Measurements from ENCODE around the gene DTD1.

The DTD1 gene

DNA sequence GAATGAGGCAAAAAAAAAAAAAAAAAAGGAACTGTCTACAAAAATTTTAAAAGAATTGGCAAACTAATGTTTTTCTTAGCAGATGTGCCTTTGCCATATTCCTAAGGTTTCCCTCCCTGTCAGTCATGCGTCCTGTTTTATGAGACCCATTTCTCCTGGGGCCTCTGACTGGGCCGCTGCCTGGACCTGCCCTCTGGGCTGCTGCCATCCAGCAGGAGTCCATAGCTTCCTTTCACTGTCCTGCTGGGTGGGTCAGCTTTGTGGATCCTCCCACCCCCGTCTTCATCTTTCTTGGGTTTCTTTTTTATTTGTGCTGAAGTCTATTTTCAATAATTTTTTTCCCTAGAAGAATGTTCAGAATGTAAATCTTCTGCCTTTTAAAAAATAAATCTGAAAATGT is 114.9 kb downstream of the DTD1 start:
- H3K4me1 ChIP-seq (ENCODE audit: control insufficient read depth, low read length): no peaks in the 10 kb centered on the region
- no peaks in the 10 kb centered on the region for H3K36me3 ChIP-seq (ENCODE audit: control insufficient read depth, low read length)
- TF ChIP-seq, protein P1, sequence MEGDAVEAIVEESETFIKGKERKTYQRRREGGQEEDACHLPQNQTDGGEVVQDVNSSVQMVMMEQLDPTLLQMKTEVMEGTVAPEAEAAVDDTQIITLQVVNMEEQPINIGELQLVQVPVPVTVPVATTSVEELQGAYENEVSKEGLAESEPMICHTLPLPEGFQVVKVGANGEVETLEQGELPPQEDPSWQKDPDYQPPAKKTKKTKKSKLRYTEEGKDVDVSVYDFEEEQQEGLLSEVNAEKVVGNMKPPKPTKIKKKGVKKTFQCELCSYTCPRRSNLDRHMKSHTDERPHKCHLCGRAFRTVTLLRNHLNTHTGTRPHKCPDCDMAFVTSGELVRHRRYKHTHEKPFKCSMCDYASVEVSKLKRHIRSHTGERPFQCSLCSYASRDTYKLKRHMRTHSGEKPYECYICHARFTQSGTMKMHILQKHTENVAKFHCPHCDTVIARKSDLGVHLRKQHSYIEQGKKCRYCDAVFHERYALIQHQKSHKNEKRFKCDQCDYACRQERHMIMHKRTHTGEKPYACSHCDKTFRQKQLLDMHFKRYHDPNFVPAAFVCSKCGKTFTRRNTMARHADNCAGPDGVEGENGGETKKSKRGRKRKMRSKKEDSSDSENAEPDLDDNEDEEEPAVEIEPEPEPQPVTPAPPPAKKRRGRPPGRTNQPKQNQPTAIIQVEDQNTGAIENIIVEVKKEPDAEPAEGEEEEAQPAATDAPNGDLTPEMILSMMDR (IDR thresholded peaks at IDR 0.05; ENCODE audit: low read depth, low read length, poor library complexity, severe bottlenecking): no peak
- no peak for TF ChIP-seq EZH2phosphoT487 (IDR thresholded peaks at IDR 0.05; ENCODE audit: borderline replicate concordance, low read length)
- H3K9me3 ChIP-seq (ENCODE audit: control insufficient read depth, insufficient read depth, low read length): no peaks in the 10 kb centered on the region
- no peaks in the 10 kb centered on the region for H3K27me3 ChIP-seq (ENCODE audit: control insufficient read depth, low read length)
- no peaks in the 10 kb centered on the region for H3K9me2 ChIP-seq (replicated peaks; ENCODE audit: control insufficient read depth, low read length)
- no peaks in the 10 kb centered on the region for H3K79me2 ChIP-seq (ENCODE audit: control insufficient read depth, low read length)
- no peaks in the 10 kb centered on the region for H3F3A ChIP-seq (ENCODE audit: control insufficient read depth, insufficient read depth)
- no peak overlapping the region for H3K4me2 ChIP-seq (ENCODE audit: low read length)
- H3K4me3 ChIP-seq (ENCODE audit: low read length): no peak overlapping the region
- H3K27ac ChIP-seq (ENCODE audit: low read depth, low read length): no peak overlapping the region
- no peaks in the 10 kb centered on the region for H4K20me1 ChIP-seq (ENCODE audit: control insufficient read depth, insufficient read depth, low read depth, low read length)

DNA sequence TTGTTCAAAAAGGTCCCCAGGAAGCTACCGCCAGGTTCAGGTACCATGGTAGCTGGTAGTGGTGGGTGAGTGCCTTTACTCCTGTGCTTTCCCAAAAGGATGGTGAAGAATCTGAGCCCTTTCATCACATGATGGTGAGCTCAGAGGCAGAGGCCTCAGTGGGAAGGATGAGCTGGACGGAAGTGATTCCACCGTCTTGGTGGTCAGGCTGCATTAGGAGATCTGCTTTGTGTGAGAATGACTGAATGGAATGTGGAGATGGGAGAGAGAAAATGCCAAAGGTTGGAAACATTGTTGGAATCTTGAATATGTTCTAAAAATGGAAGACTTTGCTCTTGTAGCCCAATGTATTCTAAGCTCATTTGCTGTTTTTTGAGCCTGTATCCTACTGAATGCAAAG is 117.6 kb downstream of the DTD1 start:
- Histone ChIP-seq H3K27me3 (ENCODE audit: control insufficient read depth, low read length) (no peaks in the 10 kb centered on the region), H3K9me2 (replicated peaks; ENCODE audit: control insufficient read depth, low read length) (no peaks in the 10 kb centered on the region), H3K36me3 (ENCODE audit: control insufficient read depth, low read length) (no peaks in the 10 kb centered on the region), H3K4me2 (ENCODE audit: low read length) (no peak overlapping the region), H3K9me3 (ENCODE audit: control insufficient read depth, insufficient read depth, low read length) (no peaks in the 10 kb centered on the region), H3K27ac (ENCODE audit: low read depth, low read length) (no peak overlapping the region), H4K20me1 (ENCODE audit: control insufficient read depth, insufficient read depth, low read depth, low read length) (no peaks in the 10 kb centered on the region), H3F3A (ENCODE audit: control insufficient read depth, insufficient read depth) (no peaks in the 10 kb centered on the region), H3K79me2 (ENCODE audit: control insufficient read depth, low read length) (no peaks in the 10 kb centered on the region), H3K4me3 (ENCODE audit: low read length) (no peak overlapping the region), H3K4me1 (ENCODE audit: control insufficient read depth, low read length) (no peaks in the 10 kb centered on the region)
- no peak for TF ChIP-seq EZH2phosphoT487 (IDR thresholded peaks at IDR 0.05; ENCODE audit: borderline replicate concordance, low read length)
- TF ChIP-seq, protein P1 (IDR thresholded peaks at IDR 0.05; ENCODE audit: low read depth, low read length, poor library complexity, severe bottlenecking): no peak

DNA sequence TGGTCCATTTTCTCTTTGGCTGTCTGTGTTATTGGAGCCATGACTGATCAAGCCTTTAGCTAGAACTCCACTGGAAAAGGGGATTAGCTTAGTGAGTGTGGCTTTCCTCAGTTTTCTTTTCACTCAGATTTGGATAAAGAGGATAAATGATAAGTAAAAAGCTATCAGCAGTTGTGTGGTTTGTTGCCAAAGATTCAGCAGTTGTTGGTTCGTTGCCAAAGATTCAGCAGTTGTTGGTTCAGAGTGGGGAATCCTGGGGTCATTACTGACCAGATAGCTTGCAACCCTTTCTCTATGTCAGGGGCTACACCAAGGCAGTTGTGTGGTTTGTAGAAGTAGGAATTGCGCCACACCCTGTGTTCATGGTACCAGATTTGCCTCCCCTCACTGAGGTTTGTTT is 118.1 kb downstream of the DTD1 start:
- Histone ChIP-seq H3K4me2 (ENCODE audit: low read length) (no peak overlapping the region), H3K4me1 (ENCODE audit: control insufficient read depth, low read length) (no peaks in the 10 kb centered on the region), H3K27me3 (ENCODE audit: control insufficient read depth, low read length) (no peaks in the 10 kb centered on the region), H3K9me3 (ENCODE audit: control insufficient read depth, insufficient read depth, low read length) (no peaks in the 10 kb centered on the region), H3K4me3 (ENCODE audit: low read length) (no peak overlapping the region), H3K27ac (ENCODE audit: low read depth, low read length) (no peak overlapping the region), H4K20me1 (ENCODE audit: control insufficient read depth, insufficient read depth, low read depth, low read length) (no peaks in the 10 kb centered on the region), H3K36me3 (ENCODE audit: control insufficient read depth, low read length) (no peaks in the 10 kb centered on the region), H3K9me2 (replicated peaks; ENCODE audit: control insufficient read depth, low read length) (no peaks in the 10 kb centered on the region), H3F3A (ENCODE audit: control insufficient read depth, insufficient read depth) (no peaks in the 10 kb centered on the region), H3K79me2 (ENCODE audit: control insufficient read depth, low read length) (no peaks in the 10 kb centered on the region)
- TF ChIP-seq, protein P1 (IDR thresholded peaks at IDR 0.05; ENCODE audit: low read depth, low read length, poor library complexity, severe bottlenecking): no peak
- TF ChIP-seq EZH2phosphoT487 (IDR thresholded peaks at IDR 0.05; ENCODE audit: borderline replicate concordance, low read length): no peak

DNA sequence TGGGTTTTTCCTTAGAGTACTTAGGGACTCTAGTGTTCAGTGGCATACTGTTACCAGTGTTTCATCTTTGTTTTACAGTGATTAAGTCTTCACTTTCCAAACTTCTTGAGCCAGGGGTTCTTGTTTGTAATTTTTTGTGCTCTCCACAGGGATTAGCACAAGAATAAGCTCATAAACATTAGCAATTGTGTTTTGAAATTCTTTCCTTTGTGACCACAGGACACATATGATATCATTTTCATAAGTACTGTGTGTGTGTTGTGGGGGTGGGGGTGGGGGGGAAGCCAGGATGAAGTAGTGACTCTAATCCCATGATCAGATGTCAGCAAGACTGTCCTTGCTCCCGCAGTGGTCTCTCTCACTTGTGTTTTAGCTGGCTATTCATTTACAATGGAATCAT is 124.3 kb downstream of the DTD1 start:
- Histone ChIP-seq H3K4me1 (ENCODE audit: control insufficient read depth, low read length) (no peaks in the 10 kb centered on the region), H3K4me2 (ENCODE audit: low read length) (no peak overlapping the region), H3F3A (ENCODE audit: control insufficient read depth, insufficient read depth) (no peaks in the 10 kb centered on the region), H3K79me2 (ENCODE audit: control insufficient read depth, low read length) (no peaks in the 10 kb centered on the region), H3K9me2 (replicated peaks; ENCODE audit: control insufficient read depth, low read length) (no peaks in the 10 kb centered on the region), H3K4me3 (ENCODE audit: low read length) (no peak overlapping the region), H3K27me3 (ENCODE audit: control insufficient read depth, low read length) (no peaks in the 10 kb centered on the region), H3K36me3 (ENCODE audit: control insufficient read depth, low read length) (no peaks in the 10 kb centered on the region), H3K27ac (ENCODE audit: low read depth, low read length) (no peak overlapping the region), H4K20me1 (ENCODE audit: control insufficient read depth, insufficient read depth, low read depth, low read length) (no peaks in the 10 kb centered on the region), H3K9me3 (ENCODE audit: control insufficient read depth, insufficient read depth, low read length) (no peaks in the 10 kb centered on the region)
- no peak for TF ChIP-seq EZH2phosphoT487 (IDR thresholded peaks at IDR 0.05; ENCODE audit: borderline replicate concordance, low read length)
- TF ChIP-seq, protein P1 (IDR thresholded peaks at IDR 0.05; ENCODE audit: low read depth, low read length, poor library complexity, severe bottlenecking): no peak

Measured in DOHH2 (cell line).